ENCODE results near the gene ICAM1. TPM values are rescaled to one million over a fixed set of nuclear protein-coding genes. Genes with fewer than 3 reads are reported as not detected.

The ICAM1 gene
- total and polyA plus RNA-seq, 10 of the 15 experiments (the other 5 are each of a cell fraction or from before 2014, with no cell fraction given) = 7.6 to 115 (median 60.2) TPM

DNA sequence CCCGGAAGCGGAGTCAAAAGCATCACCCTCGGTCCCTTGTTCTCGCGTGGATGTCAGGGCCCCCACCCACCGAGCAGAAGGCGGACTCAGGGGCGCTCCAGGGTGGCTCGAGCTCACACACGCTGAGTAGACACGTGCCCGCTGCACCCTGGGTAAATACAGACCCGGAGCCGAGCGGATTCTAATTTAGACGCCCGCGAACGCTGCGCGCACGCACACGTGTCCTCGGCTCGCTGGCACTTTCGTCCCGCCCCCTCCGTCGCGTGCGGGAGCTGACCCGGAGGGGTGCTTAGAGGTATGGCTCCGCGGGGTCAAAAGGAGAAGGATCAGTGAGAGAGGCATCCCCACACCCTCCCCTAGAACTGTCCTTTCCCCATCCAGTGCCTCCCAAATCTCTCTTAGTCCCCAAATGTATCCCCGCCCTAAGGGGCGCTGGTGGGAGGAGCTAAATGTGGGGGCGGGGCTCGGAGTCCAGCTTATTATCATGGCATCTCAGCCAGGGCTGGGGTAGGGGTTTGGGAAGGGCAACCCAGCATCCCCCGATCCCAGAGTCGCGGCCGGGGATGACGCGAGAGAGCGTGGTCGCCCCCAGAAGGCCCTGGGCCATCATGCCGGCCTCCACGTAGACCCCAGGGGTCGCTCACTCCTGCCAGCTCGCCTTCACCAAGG, 18.4 kb downstream of the ICAM1 start (continued):
- TF ChIP-seq, protein P1, sequence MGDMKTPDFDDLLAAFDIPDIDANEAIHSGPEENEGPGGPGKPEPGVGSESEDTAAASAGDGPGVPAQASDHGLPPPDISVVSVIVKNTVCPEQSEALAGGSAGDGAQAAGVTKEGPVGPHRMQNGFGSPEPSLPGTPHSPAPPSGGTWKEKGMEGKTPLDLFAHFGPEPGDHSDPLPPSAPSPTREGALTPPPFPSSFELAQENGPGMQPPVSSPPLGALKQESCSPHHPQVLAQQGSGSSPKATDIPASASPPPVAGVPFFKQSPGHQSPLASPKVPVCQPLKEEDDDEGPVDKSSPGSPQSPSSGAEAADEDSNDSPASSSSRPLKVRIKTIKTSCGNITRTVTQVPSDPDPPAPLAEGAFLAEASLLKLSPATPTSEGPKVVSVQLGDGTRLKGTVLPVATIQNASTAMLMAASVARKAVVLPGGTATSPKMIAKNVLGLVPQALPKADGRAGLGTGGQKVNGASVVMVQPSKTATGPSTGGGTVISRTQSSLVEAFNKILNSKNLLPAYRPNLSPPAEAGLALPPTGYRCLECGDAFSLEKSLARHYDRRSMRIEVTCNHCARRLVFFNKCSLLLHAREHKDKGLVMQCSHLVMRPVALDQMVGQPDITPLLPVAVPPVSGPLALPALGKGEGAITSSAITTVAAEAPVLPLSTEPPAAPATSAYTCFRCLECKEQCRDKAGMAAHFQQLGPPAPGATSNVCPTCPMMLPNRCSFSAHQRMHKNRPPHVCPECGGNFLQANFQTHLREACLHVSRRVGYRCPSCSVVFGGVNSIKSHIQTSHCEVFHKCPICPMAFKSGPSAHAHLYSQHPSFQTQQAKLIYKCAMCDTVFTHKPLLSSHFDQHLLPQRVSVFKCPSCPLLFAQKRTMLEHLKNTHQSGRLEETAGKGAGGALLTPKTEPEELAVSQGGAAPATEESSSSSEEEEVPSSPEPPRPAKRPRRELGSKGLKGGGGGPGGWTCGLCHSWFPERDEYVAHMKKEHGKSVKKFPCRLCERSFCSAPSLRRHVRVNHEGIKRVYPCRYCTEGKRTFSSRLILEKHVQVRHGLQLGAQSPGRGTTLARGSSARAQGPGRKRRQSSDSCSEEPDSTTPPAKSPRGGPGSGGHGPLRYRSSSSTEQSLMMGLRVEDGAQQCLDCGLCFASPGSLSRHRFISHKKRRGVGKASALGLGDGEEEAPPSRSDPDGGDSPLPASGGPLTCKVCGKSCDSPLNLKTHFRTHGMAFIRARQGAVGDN (IDR thresholded peaks at IDR 0.05) = peak; percentile 84
- TF ChIP-seq STAT3 (IDR thresholded peaks at IDR 0.05; ENCODE audit: low read depth, low read length) (no peak), PRDM15 (CRISPR knock-in tag; IDR thresholded peaks at IDR 0.05) (no peak), E4F1 (IDR thresholded peaks at IDR 0.05; ENCODE audit: borderline replicate concordance, partially characterized antibody) (no peak), NKRF (conservative IDR thresholded peaks at IDR 0.05) (peak; percentile 68; the same call in 1 of the 2 replicates), CBX3 (IDR thresholded peaks at IDR 0.05; ENCODE audit: borderline replicate concordance, low read depth) (no peak), ZBTB4 (CRISPR knock-in tag; IDR thresholded peaks at IDR 0.05) (no peak), YBX1 (IDR thresholded peaks at IDR 0.05) (no peak), HDGF (IDR thresholded peaks at IDR 0.05) (no peak)
- TF ChIP-seq, protein P2, sequence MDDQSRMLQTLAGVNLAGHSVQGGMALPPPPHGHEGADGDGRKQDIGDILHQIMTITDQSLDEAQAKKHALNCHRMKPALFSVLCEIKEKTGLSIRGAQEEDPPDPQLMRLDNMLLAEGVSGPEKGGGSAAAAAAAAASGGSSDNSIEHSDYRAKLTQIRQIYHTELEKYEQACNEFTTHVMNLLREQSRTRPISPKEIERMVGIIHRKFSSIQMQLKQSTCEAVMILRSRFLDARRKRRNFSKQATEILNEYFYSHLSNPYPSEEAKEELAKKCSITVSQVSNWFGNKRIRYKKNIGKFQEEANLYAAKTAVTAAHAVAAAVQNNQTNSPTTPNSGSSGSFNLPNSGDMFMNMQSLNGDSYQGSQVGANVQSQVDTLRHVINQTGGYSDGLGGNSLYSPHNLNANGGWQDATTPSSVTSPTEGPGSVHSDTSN (IDR thresholded peaks at IDR 0.05; ENCODE audit: insufficient replicate concordance, low read depth, low read length) = no peak

All from GM12878 (cell line).